CD4-positive, alpha-beta T cell treated with Interferon alpha-2 for 1 hour (primary cell): ENCODE results near the gene CIDEB.

Experiments used
- DNase-seq, 2 donors: peaks; one replicate each; pipeline ENCODE4 v3.0.0-alpha.2; 2020 to 2022

CIDEB gene

DNA sequence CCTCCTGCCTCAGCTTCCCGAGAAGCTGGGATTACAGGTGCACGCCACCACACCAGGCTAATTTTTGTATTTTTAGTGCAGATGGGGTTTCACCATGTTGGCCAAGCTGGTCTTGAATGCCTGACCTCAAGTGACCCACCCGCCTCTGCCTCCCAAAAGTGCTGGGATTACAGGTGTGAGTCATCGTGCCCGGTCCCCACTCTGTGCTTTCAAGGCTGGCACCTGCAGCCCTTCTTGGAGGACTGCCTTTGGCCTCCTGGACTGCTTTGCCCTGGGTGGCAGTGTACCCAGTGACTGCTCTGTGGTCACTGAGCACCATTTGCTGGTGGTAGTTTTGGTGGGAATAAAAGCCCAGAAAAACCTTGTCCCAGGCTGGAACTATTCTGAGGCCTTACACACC lies 20.8 kb downstream of the CIDEB start:
- no peak for DNase-seq

DNA sequence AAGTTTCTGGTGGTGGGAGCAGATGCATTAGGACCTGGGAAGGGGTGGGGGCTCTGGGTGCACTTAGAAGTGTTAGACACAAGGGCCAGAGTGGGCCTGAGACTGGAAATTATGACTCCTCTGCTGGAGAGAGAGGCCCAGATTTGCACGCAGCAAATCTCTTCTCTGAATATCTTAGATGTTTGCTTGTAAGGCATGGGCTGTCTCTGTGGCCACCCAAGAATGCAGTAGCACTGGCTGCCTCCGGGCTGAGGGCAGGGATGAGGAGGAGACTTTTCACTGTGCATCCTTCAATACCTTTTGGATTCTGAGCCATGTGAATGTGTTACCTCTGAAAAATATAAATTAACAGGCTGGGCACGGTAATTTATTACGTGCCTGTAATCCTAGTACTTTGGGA lies 22.4 kb downstream of the CIDEB start:
- DNase-seq, result no peak

GRCh38 chr14:24284501-24285035 lies 23.2 kb downstream of the CIDEB start:
- no peak for DNase-seq

- no peak for DNase-seq
Observed at GRCh38 chr14:24283796-24284460, 23.8 kb downstream of the CIDEB start.

GRCh38 chr14:24282736-24283135 lies 25.0 kb downstream of the CIDEB start:
- no peak for DNase-seq

GRCh38 chr14:24281636-24282035 lies 26.1 kb downstream of the CIDEB start:
- no peak for DNase-seq

- DNase-seq, result no peak
Observed at GRCh38 chr14:24280797-24281460, 26.8 kb downstream of the CIDEB start.

DNA sequence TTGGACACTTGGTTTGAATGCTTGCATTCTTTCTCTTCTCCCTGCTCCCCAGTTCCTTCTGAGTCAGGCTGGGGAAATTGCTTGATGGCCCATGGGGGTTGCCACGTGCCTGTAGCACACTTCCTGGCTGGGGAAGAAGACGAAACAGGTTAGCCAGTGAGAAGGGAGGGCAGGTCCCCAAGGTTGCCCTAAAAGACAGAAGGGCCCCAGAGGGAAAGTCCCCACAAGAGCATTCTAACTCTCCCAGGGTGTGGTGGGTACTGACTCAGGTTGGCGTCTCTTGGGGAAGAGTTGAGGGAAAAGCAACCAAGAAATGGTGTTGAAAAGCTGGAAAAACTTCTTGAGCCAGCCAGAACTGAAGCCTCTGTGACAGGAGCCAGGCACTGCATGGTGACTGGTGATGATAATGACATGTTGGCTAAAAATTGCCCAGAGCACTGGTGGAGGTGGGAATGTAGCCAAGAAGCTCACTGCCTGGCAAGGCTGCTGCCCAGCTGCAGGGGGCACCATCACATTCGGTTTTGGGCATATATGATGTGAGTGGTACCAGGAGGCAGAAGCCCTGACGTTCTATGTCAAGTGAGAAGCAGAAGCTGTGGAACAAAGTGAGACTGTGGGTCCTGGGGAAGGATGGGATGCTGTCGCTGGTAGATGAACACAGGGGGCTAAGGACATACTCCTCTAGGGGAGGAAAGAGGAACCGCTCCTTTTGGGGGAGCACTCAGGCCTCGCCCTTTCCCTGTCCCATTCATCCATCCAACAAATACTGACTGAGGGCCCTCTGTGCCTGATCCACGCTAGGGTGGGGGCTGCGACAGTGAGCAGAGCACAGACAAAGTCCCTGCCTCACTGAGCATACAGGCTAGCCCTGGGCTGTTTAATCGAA lies 28.2 kb downstream of the CIDEB start:
- peak; percentile 59 to 71 for DNase-seq

DNA sequence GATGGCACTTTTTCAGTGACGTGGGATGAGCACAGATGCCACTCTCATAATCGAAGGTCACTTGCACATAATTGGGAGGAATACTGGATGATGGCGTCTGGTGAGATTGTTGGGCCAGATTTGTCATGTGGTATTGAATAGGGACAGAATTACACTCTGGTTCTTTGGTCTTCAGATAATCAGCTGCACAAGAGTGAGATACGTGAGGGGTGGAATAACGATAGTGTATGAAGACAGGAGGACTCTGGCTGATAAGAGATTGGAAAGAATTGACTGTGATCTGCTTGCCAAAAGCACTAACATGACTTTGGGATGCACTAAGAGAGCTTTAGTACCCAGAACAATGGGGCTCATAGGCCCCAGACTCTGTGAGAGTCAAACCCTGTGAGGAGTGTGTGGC lies 29.4 kb downstream of the CIDEB start:
- no peak for DNase-seq

DNA sequence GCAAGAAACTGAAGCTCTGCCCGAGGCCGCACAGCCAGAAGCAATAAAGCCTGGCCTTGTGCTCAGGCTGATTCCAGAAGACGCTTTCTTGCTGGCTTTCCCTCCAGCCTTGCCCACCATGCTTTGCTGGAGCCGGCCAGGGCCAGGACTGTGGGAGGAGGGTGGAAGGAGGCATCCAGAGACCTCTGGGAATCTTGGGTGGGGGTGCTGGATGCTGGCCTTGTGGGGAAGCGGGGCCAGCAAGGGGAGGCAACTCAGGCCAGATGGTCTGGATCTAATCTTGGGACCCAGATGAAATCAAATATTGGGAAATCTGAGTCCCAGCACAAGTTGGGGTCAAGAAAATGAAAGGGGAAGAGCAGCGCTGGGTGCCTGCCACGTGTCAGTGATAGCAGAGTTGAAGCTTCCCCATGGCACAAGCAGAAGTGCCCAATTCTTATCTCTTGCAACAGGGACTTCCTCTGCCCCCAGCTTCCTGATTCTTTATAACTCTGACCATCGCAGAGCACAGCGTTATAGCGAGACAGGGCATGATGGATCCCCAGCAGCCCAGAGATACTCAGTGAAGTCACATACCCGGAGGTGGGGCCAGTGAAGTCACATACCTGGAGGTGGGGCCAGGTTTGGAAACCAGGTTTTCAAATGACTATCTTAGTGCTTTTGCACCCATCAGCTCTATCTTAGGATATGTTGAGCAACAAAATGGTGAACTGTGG lies 30.0 kb downstream of the CIDEB start:
- DNase-seq, result peak in 1 of 2 donors; percentile 47

- DNase-seq, result no peak
Observed at GRCh38 chr14:24277071-24277470, 30.7 kb downstream of the CIDEB start.

- peak; percentile 56 to 69 for DNase-seq
Observed at GRCh38 chr14:24274101-24274543, 33.7 kb downstream of the CIDEB start.

DNA sequence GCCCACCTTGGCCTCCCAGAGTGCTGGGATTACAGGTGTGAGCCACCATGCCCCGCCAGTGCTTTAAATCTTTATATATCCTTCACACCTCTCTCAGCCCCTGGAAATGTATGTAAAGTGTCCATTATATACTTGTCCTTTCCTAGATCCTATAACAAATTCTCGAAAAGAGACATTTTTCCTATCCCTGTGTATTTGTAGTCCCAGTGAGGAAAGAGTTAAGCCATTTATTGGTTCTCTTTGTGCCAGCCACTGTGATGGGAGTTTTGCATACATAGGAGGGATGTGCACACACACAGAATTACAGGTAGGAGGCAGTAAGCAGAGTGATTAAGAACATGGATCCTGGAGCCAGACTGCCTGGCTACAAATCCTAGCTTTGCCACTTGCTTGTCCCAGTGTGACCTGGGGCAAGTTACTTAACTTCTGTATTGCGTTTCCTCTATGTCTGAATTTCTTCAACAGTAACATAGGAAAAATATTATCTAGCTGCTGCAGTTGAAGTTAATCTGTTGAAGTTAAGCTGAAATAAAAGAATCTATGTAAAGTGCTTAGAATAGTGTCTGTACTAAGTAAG lies 34.3 kb downstream of the CIDEB start:
- DNase-seq, result no peak

GRCh38 chr14:24272467-24272866 lies 35.3 kb downstream of the CIDEB start:
- no peak for DNase-seq

DNA sequence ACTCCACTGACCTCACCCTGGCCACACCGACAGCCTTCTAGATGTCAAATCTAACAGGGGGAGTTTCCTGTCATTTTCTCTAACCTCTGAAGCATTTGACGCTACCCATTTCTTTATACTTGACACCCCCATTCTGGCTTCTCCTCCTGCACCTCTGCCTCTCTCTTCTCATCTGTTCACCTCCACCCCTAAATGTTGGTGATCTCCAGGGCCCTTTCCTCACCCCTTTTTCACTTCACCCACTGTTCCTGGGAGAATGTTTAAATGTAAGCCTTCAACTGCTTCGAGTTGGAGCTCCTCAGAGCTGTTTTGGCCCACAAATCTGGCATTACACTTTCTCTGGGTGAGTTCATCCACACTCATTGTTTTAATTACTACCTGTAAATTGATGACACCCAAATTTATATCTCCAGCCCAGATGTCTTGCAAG lies 35.9 kb downstream of the CIDEB start:
- DNase-seq, result no peak

DNA sequence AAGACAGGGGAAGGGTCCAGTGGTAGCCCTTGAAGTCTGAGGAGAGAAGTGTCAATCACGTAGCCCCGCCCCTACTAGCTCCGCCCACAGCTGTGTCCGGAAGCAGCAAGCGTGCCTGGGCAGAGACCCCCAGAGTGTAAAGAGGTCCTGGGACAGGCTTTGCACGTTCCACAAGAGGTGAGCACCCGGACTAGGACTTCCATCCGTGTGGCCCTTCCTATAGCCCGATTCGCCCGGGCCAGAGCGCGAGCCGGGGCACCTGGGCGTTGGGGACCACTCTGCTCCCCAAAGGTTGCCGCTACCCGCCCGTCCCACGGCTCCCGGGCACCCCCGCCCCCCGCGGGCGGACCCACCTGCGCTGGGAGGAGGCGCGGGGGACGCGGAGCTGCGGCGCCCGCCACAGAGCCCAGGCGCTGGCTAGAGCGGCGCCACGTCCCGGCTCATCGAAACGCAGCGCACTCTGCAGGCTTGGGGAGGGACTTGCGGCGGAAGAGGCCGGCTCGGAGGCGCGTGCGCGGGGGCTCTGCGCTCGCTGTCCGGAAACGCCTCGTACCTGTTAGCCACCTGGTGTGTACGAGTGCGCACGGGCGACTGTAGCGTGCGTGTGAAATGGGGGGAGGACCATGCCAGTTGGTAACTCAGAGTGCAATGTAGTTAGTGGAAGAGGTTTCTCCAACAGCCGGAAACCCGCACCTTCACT lies 36.5 kb downstream of the CIDEB start, which contains the start of gene RABGGTA:
RABGGTA (minus strand) TSS at position 464 of the 700 bp plus-strand sequence. CDS start 482 bp downstream, outside the sequence.
- peak; percentile 94 to 97 for DNase-seq

DNA sequence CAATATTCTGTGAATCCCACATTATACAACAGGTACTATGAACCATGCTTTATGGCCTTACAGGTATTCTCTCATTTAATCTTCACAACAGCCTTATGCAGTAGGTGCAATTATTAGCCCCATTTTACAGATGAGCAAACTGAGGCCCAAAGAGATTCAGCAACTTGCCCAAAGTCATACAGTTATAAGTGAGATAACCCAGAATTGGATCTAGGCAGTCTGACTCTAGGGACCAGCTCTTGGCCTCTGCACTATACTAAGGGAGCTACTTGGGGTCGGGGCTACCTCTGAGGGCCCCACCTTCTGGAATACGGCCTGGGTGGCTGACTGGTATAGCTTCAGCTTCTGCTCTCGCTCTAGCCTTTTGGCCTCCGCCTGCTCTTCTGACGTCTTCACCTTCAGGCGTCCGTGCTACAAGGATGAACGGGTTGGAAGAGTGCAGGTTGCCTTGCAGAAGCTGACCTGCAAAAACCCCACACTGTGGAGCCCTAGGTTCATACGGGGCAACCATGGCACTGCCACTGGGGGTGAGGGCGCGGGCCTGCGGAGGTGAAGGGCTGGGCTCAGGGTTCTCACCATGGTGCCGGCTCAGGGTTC lies 37.1 kb downstream of the CIDEB start:
- peak in 1 of 2 donors; percentile 6 for DNase-seq

GRCh38 chr14:24269910-24270536 lies 37.8 kb downstream of the CIDEB start:
- DNase-seq, result no peak

- DNase-seq, result no peak
Observed at GRCh38 chr14:24269368-24269767, 38.4 kb downstream of the CIDEB start.

GRCh38 chr14:24268225-24268624 lies 39.6 kb downstream of the CIDEB start:
- DNase-seq, result no peak
